BLaER1 (cell line): ENCODE results near the gene TMEM250.
A peak's percentile ranks its signal among the peaks of the same experiment; 100 is the strongest.

ENCODE experiments used
- H3K27ac ChIP-seq: shearing (Covaris generic); formaldehyde crosslinking; 2 replicates; pipeline ENCODE4 v1.8.1; 2022
- H3K27me3 ChIP-seq: shearing (Covaris generic); formaldehyde crosslinking; 2 replicates; pipeline ENCODE4 v1.8.1; 2022
- H3K36me3 ChIP-seq: shearing (Covaris generic); formaldehyde crosslinking; 2 replicates; pipeline ENCODE4 v1.8.1; 2022
- H3K4me1 ChIP-seq: shearing (Covaris generic); formaldehyde crosslinking; 2 replicates; pipeline ENCODE4 v1.8.1; 2022
- H3K4me2 ChIP-seq: shearing (Covaris generic); formaldehyde crosslinking; 2 replicates; pipeline ENCODE4 v1.8.1; 2022
- H3K4me3 ChIP-seq: shearing (Covaris generic); formaldehyde crosslinking; 2 replicates; pipeline ENCODE4 v1.8.1; 2022
- H3K9ac ChIP-seq: shearing (Covaris generic); formaldehyde crosslinking; 2 replicates; pipeline ENCODE4 v1.8.1; 2022
- H3K9me3 ChIP-seq: shearing (Covaris generic); formaldehyde crosslinking; 2 replicates; pipeline ENCODE4 v1.8.1; 2022
- H4K20me1 ChIP-seq: shearing (Covaris generic); formaldehyde crosslinking; 2 replicates; pipeline ENCODE4 v1.8.1; 2022
- Cebpa-rat ChIP-seq: shearing (Covaris generic); IDR thresholded peaks from 2 replicates; pipeline ENCODE4 v1.8.1; 2022

Gene TMEM250

DNA sequence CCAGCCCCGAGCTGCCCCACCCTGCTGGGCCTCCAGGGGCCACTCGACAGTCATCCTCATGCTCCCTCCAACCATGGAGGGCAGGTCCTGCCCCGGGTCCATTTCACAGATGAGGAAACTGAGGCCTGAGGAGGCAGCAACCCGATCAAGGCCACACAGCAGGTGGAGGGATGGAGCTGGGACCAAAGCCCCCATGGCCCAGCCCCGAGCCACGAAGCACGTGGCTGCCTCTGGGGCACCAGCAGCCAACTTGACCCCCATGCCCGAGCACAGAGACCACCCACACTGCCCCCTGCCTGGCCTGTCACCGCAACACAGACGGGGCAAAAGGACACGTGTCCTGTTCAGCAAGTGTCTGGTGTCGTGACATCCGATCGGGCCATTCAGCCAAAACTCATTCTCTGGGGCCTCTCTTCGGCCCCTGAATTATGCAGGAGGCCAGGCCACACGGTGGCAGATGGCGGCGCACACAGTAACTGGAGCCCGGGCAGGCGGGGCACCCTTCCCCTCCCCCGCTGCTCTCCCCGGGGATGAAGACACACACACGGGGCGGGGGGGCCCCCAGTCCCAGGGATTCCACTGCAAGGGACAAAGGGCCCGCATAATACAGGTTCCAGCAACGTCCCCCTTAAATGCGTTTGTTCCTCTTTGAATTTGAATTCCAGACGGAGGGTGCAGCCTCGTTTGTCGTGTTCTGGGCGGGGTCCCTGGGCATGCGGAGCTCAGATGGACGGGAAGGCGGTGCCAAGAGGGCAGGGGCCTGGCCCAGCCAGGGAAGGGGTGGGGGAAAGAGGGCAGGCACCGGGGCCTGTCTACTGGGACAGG, 29.4 kb upstream of the TMEM250 start:
- H3K4me1 ChIP-seq, result peaks cover 26% of the 10 kb centered on the region
- H3K27ac ChIP-seq, result no peak overlapping the region
- 0 out of 2 replicates have a peak overlapping the region, but pooled peaks have one; percentile 1 for H3K4me2 ChIP-seq
- H3K4me3 ChIP-seq, result no peak overlapping the region
- H3K27me3 ChIP-seq, result no peaks in the 10 kb centered on the region
- no peaks in the 10 kb centered on the region for H3K36me3 ChIP-seq
- H3K9me3 ChIP-seq, result no peaks in the 10 kb centered on the region
- no peak overlapping the region for H3K9ac ChIP-seq
- H4K20me1 ChIP-seq, result no peaks in the 10 kb centered on the region
- TF ChIP-seq Cebpa-rat, result no peak

DNA sequence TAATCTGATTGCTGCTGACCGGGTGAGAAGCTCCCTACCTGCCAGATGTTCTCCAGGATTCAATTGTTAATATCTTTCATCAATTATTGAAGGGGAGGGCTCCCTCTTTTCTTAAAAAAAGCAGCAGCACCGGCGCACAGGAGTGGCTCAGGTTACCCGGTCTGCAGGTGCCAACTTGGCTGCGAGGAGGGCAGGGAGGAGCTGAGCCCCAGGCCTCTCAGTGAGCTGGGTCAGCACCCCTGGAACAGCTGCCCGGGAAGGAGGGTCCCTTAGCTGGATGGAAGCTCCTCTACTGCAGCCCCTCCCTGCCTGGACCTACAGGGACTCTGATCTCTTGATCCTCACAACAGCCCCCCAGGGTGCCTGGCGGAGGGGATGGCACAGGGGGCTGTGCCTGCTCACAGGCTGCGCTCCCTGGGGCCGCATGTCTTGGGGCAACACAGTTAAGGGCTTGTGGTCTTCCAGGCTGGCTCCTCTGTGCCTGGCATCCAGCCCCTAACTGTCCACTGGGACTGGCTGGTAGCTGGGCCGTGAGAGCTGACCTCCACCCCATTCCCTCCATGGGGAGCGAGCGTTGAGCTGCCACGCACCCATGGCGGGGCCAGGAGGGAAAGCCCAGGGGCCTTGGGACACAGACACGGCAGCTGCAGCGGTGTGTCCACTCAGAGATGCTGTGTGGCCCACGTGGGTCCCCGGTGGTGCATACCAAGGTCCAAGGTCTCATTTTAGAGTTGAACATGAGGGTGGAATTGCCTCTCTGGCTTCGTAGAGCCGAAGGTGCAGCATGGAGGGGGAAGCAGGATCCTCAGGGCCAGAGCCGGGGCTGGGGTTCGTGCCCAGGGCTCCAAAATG, 28.6 kb upstream of the TMEM250 start:
- H3K27me3 ChIP-seq, result no peaks in the 10 kb centered on the region
- no peak for TF ChIP-seq Cebpa-rat

DNA sequence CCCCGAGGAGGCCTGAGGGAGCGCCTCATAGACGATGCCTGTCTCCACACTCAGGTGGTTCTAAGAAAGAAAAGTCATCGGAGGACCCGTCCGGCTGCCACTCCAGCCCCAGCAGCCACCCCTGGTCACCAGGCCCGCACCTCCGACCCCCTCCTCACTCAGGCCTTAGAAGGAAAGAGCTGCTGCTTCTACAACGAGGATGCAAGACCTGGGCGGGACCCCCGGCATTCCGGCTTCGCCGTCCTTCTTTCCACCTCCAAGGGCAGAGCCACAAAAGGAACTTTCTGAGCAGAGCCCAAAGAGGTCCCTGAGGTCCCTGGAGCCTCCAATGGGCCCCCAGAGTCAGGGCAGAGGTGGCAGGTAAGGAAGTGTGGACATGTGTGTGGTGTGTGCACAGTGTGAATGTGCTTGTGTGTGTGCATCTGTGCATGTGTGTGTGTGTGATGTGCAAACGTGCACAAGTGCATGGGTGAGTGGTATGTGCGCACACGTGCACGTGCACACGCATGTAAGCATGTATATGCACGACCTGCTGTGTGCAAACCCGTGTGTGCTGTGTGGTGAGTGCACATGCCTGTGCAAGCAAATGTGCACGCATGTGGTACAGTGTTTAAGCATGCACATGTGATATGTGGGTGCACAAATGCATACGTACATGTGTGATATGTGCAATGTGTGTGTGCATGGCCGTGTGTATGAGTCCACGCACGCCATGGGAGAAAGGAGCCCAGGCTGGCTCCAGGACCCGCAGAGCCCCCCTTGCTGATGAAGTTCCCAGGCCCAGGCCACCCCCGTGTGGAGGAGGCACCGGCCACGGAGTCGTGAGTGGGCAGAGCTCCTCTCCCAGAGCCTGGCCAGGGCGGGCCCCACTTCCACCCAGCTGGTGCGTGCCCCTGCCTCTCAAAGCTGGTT, 27.7 kb upstream of the TMEM250 start:
- no peak for TF ChIP-seq Cebpa-rat
- H4K20me1 ChIP-seq, result no peaks in the 10 kb centered on the region
- H3K36me3 ChIP-seq, result no peaks in the 10 kb centered on the region
- H3K4me2 ChIP-seq, result no peak overlapping the region
- no peaks in the 10 kb centered on the region for H3K27me3 ChIP-seq
- H3K27ac ChIP-seq, result no peak overlapping the region
- H3K4me1 ChIP-seq, result peaks cover 44% of the 10 kb centered on the region
- no peak overlapping the region for H3K9ac ChIP-seq
- no peaks in the 10 kb centered on the region for H3K9me3 ChIP-seq
- H3K4me3 ChIP-seq, result no peak overlapping the region

More for the DNA sequence above, 28.6 kb upstream of the TMEM250 start:
- Histone ChIP-seq H3K4me2 (no peak overlapping the region), H3K9me3 (no peaks in the 10 kb centered on the region), H4K20me1 (no peaks in the 10 kb centered on the region), H3K4me3 (no peak overlapping the region), H3K36me3 (no peaks in the 10 kb centered on the region), H3K4me1 (peaks cover 35% of the 10 kb centered on the region), H3K27ac (no peak overlapping the region), H3K9ac (no peak overlapping the region)

- peaks cover 52% of the 10 kb centered on the region for H3K4me1 ChIP-seq
- no peaks in the 10 kb centered on the region for H4K20me1 ChIP-seq
- H3K9ac ChIP-seq, result no peak overlapping the region
- no peak for TF ChIP-seq Cebpa-rat
- no peak overlapping the region for H3K4me3 ChIP-seq
- no peaks in the 10 kb centered on the region for H3K36me3 ChIP-seq
- H3K27ac ChIP-seq, result no peak overlapping the region
- H3K27me3 ChIP-seq, result no peaks in the 10 kb centered on the region
- no peak overlapping the region for H3K4me2 ChIP-seq
- no peaks in the 10 kb centered on the region for H3K9me3 ChIP-seq
Measured at GRCh38 chr9:136145580-136145979, 26.9 kb upstream of the TMEM250 start.

DNA sequence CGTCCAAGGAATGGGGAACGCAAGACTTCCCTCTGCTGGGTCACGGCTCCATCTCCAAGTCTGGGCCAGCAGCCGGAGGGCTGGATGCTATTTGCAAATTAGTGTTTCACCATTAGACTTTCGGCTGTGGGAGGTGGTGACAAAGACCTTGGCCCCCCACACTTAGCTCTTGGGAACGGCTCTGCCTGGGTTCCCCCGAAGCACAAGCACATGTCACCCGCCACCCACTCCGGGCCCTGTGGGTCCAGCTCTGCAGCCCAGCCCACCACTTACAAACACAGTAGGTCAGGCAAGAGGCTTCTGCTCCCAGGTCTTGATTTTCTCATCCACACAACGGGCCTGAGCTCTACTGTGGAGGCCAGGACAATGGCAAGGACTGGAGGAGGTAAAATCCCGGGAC, 25.8 kb upstream of the TMEM250 start:
- H3K27me3 ChIP-seq, result no peaks in the 10 kb centered on the region
- no peak overlapping the region for H3K4me3 ChIP-seq
- H3K4me1 ChIP-seq, result peaks cover 58% of the 10 kb centered on the region
- no peaks in the 10 kb centered on the region for H4K20me1 ChIP-seq
- no peak for TF ChIP-seq Cebpa-rat
- H3K27ac ChIP-seq, result no peak overlapping the region
- H3K9me3 ChIP-seq, result no peaks in the 10 kb centered on the region
- no peaks in the 10 kb centered on the region for H3K36me3 ChIP-seq
- H3K4me2 ChIP-seq, result no peak overlapping the region
- no peak overlapping the region for H3K9ac ChIP-seq

- Histone ChIP-seq H3K4me1 (peaks cover 66% of the 10 kb centered on the region), H3K27me3 (no peaks in the 10 kb centered on the region)
- TF ChIP-seq Cebpa-rat, result no peak
Measured at GRCh38 chr9:136143215-136144001, 24.7 kb upstream of the TMEM250 start.

DNA sequence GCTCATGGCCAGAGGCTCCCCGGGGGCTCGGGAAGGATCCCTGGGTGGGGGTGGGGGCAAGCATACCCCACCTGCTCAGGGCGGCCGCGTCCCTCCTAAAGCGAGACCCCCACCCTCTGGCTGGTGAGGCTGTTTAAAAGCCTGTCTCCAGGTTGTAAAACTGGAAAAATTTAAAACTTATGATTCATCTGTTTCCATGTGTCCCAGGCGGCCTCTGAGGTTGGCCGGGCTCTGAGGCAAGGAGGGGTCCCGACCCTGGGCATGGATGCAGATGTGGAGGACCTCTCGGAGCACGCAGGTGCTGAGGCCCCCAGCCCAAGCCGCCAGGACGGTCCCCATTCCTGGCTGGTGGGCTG, 24.2 kb upstream of the TMEM250 start:
- no peak for TF ChIP-seq Cebpa-rat
- peak overlapping the region; percentile 61 for H3K4me2 ChIP-seq

More at GRCh38 chr9:136143215-136144001, 24.7 kb upstream of the TMEM250 start:
- Histone ChIP-seq H3K9ac (no peak overlapping the region), H3K36me3 (no peaks in the 10 kb centered on the region), H3K4me3 (no peak overlapping the region), H3K9me3 (no peaks in the 10 kb centered on the region), H3K27ac (no peak overlapping the region; the same call in 1 of the 2 replicates), H4K20me1 (no peaks in the 10 kb centered on the region), H3K4me2 (peak overlapping the region; percentile 61)

DNA sequence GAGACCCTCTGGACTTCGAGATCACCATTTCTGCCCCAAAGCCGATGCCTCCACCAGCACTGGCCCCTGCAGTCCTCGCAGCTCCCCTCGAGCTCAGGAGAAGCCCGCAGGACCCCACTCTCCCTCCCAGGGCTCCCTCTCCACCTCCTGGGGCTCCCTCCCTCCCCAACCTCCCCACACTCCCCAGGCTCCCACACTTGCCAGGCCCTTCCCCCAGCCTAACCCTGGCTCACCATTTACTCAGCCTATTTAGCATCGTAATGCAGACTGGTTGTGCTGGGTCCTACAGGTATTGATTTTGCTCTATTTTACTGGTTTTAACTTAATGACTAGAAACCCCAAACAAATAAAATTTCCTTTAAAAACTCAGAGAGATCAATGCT, 23.7 kb upstream of the TMEM250 start:
- TF ChIP-seq Cebpa-rat, result no peak
- Histone ChIP-seq H4K20me1 (no peaks in the 10 kb centered on the region), H3K9ac (0 out of 2 replicates have a peak overlapping the region, but pooled peaks have one; percentile 1), H3K4me2 (peak overlapping the region; percentile 61), H3K9me3 (no peaks in the 10 kb centered on the region), H3K4me1 (peaks cover 67% of the 10 kb centered on the region), H3K27ac (0 out of 2 replicates have a peak overlapping the region, but pooled peaks have one; percentile 18), H3K27me3 (no peaks in the 10 kb centered on the region), H3K36me3 (no peaks in the 10 kb centered on the region), H3K4me3 (no peak overlapping the region)

More for the DNA sequence above, 24.2 kb upstream of the TMEM250 start:
- no peaks in the 10 kb centered on the region for H3K27me3 ChIP-seq
- H4K20me1 ChIP-seq, result no peaks in the 10 kb centered on the region
- no peaks in the 10 kb centered on the region for H3K9me3 ChIP-seq
- H3K36me3 ChIP-seq, result no peaks in the 10 kb centered on the region
- H3K9ac ChIP-seq, result no peak overlapping the region
- no peak overlapping the region for H3K4me3 ChIP-seq
- H3K4me1 ChIP-seq, result peaks cover 66% of the 10 kb centered on the region
- peak overlapping the region; percentile 18; the same call in 1 of the 2 replicates for H3K27ac ChIP-seq
